ENCODE data around the gene EML4. TPM values are rescaled to one million over a fixed set of nuclear protein-coding genes. Genes with fewer than 3 reads are reported as not detected.

Gene EML4
- total RNA-seq, 1 donor: 88.1 TPM

DNA sequence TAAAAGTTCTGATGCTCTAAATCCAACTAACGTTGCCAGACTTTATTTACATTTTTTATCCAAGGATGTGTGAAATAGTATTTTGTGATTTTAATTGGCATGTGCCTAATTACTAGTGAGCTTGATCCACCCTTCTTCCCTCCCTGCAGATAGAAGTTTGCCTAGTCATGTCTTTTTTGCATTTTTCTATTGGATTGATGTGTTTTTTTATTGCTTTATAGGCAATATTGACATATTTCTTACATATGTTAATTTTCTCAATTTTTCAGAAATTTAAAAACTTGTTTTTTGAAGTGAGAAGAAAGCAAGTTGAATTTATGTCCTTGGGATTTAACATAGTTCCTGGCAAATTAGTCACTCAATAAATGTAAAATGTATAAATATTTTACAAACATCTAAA lies 56.4 kb downstream of the EML4 start:
- TF ChIP-seq, protein P1, sequence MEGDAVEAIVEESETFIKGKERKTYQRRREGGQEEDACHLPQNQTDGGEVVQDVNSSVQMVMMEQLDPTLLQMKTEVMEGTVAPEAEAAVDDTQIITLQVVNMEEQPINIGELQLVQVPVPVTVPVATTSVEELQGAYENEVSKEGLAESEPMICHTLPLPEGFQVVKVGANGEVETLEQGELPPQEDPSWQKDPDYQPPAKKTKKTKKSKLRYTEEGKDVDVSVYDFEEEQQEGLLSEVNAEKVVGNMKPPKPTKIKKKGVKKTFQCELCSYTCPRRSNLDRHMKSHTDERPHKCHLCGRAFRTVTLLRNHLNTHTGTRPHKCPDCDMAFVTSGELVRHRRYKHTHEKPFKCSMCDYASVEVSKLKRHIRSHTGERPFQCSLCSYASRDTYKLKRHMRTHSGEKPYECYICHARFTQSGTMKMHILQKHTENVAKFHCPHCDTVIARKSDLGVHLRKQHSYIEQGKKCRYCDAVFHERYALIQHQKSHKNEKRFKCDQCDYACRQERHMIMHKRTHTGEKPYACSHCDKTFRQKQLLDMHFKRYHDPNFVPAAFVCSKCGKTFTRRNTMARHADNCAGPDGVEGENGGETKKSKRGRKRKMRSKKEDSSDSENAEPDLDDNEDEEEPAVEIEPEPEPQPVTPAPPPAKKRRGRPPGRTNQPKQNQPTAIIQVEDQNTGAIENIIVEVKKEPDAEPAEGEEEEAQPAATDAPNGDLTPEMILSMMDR (IDR thresholded peaks at IDR 0.05; ENCODE audit: insufficient read depth, low read depth, low read length): no peak
- no peak overlapping the region for H3K4me3 ChIP-seq (ENCODE audit: low read depth, low read length)
- DNase-seq (ENCODE audit: low read depth): no peak

DNA sequence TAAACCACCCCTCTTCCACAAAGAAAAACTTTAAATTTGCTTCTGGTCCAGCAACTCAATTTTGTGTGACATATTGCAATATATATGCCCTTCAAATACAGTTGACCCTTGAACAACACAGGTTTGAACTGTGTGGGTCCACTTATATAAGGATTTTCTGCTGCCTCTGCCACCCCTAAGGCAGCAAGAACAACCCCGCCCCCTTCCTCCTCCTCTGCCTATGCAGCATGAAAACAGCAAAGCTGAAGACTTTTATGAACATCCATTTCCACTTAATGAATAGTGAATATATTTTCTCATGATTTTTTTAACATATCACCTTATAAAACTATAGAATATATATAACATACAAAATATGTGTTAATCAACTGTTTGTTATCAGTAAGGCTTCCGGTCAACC lies 58.3 kb downstream of the EML4 start:
- H3K4me3 ChIP-seq (ENCODE audit: low read depth, low read length): no peak overlapping the region
- TF ChIP-seq, protein P1 (IDR thresholded peaks at IDR 0.05; ENCODE audit: insufficient read depth, low read depth, low read length): no peak
- no peak for DNase-seq (ENCODE audit: low read depth)

DNA sequence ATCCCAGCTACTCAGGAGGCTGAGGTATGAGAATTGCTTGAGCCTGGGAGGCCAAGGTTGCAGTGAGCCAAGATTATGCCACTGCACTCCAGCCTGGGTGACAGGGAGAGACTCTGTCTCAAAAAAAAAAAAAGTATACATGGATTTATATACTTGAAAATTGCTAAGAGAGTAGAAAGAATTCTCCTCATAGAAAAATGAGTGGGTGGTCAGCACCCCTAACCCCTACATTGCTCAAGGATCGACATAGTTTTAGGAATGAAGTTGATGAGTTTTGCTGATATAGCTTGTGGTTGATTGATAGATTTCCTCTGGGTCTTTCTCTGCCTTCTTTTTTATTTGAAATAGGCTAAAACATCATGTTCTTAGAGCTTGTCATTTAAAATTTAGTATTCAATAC lies 58.9 kb downstream of the EML4 start:
- no peak for DNase-seq (ENCODE audit: low read depth)
- TF ChIP-seq, protein P1 (IDR thresholded peaks at IDR 0.05; ENCODE audit: insufficient read depth, low read depth, low read length): no peak
- H3K4me3 ChIP-seq (ENCODE audit: low read depth, low read length): no peak overlapping the region

DNA sequence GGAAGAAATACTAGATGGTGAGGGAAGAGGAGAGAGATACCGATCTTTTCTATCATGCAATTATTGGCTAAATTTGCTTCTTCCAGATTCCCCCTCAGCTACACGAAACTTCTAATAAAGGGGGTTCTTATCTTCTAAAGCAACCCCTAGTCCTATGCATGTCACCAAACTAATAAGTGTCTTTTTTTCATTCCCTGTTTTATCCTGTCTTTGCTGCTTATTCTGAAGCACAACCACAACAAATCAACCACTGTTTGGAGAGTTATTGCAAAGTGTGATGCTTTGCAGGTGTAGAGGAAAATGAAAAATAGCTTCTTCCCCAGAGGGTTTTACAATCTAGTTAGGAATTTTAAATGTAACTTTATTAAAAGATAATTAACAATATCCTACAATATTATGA lies 60.8 kb downstream of the EML4 start:
- TF ChIP-seq, protein P1 (IDR thresholded peaks at IDR 0.05; ENCODE audit: insufficient read depth, low read depth, low read length): no peak
- no peak for DNase-seq (ENCODE audit: low read depth)
- no peak overlapping the region for H3K4me3 ChIP-seq (ENCODE audit: low read depth, low read length)

DNA sequence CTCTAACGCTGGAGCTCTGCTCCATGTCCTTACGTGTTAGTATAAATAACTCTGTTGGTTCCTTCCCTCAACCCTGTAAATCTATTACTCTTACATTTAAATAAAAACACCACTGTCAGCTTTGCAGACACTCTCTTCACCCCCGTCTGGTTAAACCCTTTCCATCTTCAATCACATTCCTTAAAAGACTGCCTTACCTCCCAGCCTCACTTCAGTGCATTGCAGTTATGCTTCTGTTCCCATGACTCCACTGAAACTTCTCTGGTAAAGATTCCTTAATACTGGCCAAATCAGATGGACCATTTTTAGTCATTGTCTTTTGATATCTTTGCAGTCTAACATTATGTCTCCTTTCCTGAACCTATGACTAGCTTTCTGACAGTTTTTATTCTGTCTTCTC lies 61.7 kb downstream of the EML4 start:
- TF ChIP-seq, protein P1 (IDR thresholded peaks at IDR 0.05; ENCODE audit: insufficient read depth, low read depth, low read length): no peak
- DNase-seq (ENCODE audit: low read depth): no peak
- H3K4me3 ChIP-seq (ENCODE audit: low read depth, low read length): no peak overlapping the region

DNA sequence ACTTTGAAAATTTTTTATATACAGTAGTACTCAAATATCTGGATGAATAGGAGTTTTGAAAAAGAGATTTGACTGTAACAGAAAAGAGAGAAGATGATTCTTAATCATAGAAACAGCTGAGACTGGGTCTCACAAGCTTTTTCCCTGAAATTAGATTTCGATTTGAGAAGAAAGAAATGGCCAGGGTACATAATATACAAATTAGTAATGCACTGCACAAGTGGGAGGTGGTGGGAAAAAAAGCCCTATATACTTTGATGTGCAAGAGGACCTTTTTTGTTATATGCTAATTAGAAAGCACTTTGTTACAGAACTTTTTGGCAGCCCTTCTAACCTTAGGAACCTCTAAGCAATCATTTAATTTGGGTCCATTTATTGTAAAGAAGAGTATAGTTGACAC lies 62.9 kb downstream of the EML4 start:
- no peak for DNase-seq (ENCODE audit: low read depth)
- H3K4me3 ChIP-seq (ENCODE audit: low read depth, low read length): no peak overlapping the region
- TF ChIP-seq, protein P1 (IDR thresholded peaks at IDR 0.05; ENCODE audit: insufficient read depth, low read depth, low read length): no peak

DNA sequence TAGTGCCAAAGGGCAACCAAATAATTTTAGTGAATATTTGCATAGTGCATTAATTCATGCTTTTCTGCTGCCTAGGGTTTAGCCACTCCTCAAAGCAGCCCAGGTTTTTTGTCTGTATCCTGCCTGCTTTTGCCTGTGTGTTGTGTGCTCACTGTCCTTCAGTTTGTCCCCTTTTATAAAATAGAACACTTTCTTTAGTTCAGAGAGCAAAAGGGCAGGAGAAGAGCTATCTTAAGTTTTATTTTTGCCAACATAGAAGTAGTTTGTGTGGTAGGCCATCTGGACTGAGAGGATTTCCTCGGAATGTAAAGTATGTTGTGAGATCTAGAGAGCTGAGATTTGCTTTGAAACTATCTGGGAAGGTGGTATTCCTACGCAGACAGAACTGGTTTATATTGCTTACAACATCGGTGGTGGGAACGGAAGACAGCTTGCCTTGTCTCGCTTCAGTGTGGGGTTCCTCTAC lies 64.9 kb downstream of the EML4 start:
- DNase-seq (ENCODE audit: low read depth): peak; percentile 95
- H3K4me3 ChIP-seq (ENCODE audit: low read depth, low read length): no peak overlapping the region
- TF ChIP-seq, protein P1 (IDR thresholded peaks at IDR 0.05; ENCODE audit: insufficient read depth, low read depth, low read length): no peak
